CD4-positive, alpha-beta T cell treated with Interferon alpha-2 for 1 hour (primary cell): Measurements from ENCODE around the gene NEUROD2.

Source experiments
- DNase-seq, 2 donors: peaks; one replicate each; pipeline ENCODE4 v3.0.0-alpha.2; 2020 to 2022

Gene NEUROD2

DNA sequence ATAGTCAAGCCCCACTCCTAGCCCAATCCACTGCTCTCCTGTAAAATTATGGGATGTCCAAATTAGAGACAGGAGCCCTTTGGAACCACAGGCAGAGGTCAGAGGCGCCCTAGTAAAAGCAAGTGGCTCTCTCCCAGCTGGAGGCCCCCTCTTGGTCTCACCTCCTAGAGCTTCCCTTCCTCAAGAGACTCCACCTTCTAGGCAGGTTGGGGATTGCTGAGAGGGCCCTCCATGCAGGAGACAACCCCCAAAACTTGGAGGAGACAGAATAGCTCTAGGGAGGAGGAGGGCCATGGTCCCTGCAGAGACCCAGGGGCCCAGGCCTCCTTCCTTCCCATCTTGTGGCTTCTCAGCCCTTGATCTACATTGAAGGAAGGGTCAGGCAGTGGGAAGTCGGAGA lies 29.4 kb downstream of the NEUROD2 start:
- no peak for DNase-seq

GRCh38 chr17:39576187-39576586 lies 31.5 kb downstream of the NEUROD2 start:
- no peak for DNase-seq

DNA sequence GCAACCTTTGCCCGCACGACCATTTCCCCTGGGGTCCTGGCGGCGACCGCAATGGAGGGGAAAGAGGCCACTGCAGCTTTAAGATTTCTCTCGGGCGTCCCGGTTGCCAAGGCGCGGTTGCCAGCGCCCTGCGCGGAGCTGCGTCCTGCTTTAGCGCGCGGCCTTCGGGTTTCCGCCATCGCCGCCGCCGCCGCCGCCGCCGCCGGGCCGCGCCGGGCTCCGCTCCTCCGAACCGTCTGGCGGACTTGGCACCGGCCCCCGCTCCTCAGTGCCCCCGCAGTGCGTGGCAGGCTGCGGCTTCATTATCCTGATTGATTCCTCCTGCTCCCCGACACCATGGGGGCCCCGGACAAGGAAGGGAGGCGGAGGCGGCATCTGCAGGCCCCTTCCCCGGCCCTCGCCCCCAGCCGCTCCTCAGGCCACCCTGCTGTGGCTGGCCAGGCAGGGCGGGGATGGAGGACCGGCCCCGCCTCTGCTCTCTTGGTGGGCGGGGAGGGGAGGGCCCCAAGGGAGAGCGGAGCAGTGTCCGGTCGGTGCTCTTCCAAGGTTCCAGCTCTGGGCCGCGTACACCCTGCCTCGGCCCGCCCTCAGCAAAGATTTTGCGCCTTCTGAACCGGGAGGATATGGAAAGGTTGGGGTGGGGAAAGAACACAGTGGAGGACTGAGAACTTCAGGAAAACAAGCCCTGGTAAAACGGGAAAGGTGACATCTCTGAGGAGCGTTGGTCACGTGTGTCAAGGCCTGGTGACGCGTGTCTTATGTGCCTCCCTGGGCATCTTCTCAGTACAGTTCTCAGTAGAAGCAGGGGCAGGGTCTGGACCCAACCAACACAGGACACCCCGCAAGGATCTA lies 34.0 kb downstream of the NEUROD2 start:
- peak in 1 of 2 donors; percentile 15 for DNase-seq

DNA sequence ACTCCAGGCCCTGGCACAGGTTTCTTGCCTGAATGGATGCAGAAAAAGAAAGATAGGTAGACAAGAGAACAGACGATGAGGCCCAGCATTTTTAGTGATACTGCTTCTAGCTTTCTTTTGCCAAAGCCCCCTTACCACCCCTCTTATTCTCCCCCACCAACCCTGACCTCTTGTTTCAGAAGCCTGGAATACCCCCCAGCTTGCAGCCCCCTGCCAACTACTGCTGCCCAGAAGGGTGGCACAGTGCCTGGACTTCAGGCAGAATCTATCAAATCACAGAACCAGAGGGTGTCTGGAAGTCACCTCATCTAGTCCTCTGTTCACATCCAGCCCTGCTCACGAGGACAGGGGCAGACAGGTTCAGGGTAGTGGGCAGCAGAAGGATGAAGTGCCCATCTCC lies 35.6 kb downstream of the NEUROD2 start:
- no peak for DNase-seq

- no peak for DNase-seq
Measured at GRCh38 chr17:39569126-39569525, 38.6 kb downstream of the NEUROD2 start.

- no peak for DNase-seq
Measured at GRCh38 chr17:39568702-39569101, 39.0 kb downstream of the NEUROD2 start.

- no peak for DNase-seq
Measured at GRCh38 chr17:39566094-39566850, 41.4 kb downstream of the NEUROD2 start.

DNA sequence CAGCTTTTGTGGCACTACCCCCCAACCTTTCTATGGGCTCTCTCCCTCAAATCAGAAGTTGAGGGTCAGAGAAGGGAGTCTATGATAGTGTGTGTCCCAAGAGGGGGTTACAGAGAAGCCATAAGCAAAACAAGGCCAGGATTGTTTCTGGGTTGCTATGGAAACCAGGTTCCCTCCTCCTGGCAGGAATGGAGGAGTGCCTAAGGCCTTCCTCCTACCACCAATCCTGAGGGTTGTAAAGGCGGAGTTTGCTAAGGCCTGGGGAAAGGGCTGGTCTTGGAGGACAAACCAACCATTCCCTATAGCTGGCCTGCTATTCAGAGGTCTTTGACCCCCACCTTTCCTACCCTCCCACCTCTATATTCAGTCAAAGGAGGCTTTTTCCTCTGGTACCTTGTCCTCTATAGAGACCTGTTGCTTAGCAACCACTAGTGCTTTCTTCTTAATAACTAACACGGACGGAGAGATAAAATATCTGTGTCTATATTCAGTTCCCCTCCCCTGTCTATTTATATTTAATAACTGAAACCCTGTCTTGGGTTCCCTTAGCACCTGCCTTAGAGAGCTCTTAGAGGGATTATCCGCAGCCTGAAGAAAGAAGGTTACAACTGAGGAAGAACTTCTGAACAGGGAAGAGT lies 43.4 kb downstream of the NEUROD2 start:
- no peak for DNase-seq

DNA sequence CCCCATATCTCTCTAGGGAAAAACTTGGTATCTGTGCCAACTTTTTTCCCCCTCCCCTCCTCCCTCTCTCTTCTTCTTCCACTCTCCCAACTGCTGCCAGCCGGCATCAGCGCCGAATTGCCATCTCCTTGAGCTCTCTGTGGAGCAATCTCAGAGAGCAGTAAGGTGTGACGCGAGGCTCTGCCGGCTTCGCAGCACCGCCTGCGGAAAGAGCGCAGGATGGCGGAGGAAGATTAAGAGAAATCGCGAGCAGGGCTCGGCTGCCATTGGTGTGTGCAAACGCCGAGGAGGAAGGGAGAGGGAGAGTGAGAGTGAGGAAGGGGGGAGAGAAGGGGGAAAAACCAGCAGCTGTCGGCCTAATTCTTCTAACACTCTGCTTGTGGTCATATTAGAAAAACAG lies 44.2 kb downstream of the NEUROD2 start:
- DNase-seq: no peak

GRCh38 chr17:39562976-39563375 lies 44.7 kb downstream of the NEUROD2 start:
- DNase-seq: no peak

DNA sequence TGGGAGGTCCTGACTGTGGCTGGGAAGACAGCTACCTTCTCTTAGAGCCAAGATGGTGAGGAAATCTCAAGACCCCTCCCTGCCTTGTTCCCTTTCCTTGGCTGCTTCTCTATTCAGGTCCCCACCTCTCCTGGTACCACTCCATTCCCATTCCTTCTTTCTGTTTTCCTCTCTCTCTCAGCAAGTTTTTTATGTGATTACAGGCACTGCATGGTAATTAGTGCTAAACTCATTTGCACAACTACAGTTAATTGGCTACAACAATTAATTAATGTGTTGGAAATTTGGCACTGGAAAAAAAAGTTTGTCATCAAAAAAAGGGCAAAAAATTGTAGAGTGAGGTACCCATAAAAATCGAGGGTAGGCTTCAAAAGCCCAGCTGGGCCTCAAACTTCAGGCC lies 45.3 kb downstream of the NEUROD2 start:
- DNase-seq: no peak

- DNase-seq: no peak
Measured at GRCh38 chr17:39556423-39556822, 51.3 kb downstream of the NEUROD2 start.

- no peak for DNase-seq
Measured at GRCh38 chr17:39555368-39555767, 52.4 kb downstream of the NEUROD2 start.
